NCI-H2196 treated with DMSO at 0.1 percent for 48 hours (cell line): ENCODE measurements around the gene ENTPD3.

Source experiments
- DNase-seq: peaks from one replicate; lab custom pipeline; 2025; ENCODE audit not compliant: unreplicated experiment; lab: John Stamatoyannopoulos, UW

Gene ENTPD3

GRCh38 chr3:40387001-40387894 lies at the start of gene ENTPD3:
TSS of gene ENTPD3 (plus strand) at chr3:40387184. CDS start at chr3:40388058, 874 bp downstream.
- DNase-seq = no peak

DNA sequence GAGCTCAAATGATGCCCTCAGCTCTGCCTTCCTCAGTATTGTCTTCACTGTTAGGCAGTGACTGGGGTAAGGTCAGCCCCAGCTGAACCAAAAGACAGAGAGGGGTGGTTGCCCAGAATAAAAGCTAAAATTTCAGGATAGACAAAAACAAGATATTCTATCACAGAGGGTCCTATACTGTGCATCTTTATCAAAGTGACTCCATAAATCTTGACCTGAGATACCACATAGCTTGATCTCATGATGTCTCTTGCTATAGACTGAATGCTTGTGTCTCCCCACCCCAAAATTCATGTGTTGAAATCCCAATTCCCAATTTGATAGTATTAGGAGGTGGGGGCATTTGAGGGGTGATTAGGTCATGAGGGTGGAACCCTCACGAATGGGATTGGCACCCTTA lies 47.1 kb upstream of the ENTPD3 start:
- DNase-seq = no peak

GRCh38 chr3:40340541-40341170 lies 46.3 kb upstream of the ENTPD3 start:
- no peak for DNase-seq

- DNase-seq = no peak
Observed at GRCh38 chr3:40341671-40342070, 45.3 kb upstream of the ENTPD3 start.

DNA sequence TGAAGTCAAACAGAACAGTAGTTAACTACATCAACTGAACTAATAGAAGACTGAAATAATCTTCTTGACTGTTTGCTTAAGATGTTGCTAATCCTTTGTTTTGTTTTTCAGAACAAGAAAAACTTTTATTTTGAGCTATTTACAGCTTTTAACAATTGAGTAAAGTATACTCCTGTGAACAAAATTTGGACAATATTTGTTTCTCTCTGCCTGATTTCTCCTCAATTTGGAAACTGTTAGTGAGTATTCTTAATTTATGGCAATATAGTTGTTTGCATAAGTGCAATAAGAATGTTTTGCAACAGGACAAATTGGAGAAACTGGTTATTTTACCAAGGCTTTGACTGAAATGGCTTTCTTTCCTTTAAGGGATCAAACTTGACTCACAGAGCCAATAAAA lies 36.5 kb upstream of the ENTPD3 start:
- DNase-seq = no peak

- DNase-seq = no peak
Observed at GRCh38 chr3:40355410-40355809, 31.6 kb upstream of the ENTPD3 start.

DNA sequence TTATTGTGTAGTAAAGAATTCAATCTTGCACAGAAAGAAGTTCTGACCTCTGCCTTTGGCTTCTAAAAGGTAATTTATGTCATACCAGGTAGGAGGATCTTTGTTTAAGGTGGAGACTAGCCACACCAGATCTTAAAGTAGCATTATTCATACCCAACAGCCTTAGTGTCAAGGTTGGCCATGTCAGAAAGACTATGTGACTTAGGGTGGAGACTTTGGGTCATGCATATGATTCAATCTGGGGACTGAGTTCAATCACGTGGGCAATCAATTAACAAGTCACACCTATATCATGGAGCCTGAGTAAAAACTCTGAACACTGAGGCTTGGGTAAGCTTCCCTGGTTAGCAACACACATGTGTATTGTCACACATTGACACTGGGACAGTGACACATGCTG lies 28.5 kb upstream of the ENTPD3 start:
- DNase-seq = no peak

- no peak for DNase-seq
Observed at GRCh38 chr3:40363674-40364073, 23.3 kb upstream of the ENTPD3 start.

DNA sequence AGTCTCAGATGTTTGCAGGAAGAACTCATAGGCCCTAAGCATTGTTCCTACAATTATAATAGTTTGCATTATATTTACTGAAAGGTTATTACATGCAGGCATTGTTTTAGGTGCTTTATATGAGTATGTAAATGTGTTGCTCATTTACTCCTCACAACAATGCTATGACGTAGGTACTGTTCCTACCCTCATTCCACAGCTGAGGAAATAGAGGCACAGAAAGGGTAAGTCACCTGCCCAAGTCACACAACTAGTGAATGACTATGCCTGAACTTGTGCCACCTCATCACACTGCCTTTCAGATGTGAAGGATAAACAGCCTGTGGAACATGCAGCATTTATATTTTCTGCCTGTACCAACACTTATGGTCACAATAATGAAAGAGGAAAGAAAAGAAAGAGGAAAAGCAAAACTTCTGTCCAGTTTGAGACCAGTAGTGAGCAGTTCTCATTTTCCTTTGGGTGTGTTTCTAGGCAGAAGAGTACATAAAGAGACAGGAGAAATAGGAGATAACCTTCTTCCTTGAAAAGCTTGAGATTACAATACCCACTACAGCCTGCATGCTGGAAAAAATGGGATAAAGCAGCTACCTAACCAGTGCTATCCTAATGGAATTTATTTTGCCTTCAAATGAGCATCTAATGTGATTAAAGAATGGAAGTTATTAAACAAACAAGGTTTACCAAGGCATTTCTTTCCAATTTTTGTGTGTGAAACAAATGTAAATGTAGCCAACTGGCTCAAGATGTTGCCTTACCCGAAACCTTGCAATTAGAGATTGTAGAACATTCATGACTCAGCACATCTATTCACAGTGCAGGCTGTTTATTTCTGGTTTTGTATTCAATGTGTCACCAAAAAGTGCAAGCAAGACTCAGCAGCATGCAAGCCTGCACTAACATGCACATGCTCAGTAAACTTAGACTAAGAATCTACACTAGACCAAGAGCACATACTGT lies 20.5 kb upstream of the ENTPD3 start:
- DNase-seq = no peak

GRCh38 chr3:40369716-40370115 lies 17.3 kb upstream of the ENTPD3 start:
- no peak for DNase-seq

DNA sequence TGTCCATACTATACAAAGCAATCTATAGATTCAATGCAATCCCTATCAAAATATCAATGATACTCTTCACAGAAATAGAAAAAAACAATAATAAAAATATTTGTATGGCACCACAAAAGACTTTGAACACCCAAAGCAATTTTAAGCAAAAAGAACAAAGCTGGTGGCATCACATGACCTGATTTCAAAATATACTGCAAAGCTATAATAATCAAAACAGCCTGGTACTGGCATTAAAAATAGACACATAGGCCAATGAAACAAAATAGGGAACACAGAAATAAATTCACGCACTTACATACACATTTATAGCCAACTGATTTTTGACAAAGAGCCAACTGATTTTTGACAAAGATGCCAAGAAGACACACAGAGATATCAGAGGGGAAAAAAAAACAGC lies 9.2 kb upstream of the ENTPD3 start:
- DNase-seq = no peak

DNA sequence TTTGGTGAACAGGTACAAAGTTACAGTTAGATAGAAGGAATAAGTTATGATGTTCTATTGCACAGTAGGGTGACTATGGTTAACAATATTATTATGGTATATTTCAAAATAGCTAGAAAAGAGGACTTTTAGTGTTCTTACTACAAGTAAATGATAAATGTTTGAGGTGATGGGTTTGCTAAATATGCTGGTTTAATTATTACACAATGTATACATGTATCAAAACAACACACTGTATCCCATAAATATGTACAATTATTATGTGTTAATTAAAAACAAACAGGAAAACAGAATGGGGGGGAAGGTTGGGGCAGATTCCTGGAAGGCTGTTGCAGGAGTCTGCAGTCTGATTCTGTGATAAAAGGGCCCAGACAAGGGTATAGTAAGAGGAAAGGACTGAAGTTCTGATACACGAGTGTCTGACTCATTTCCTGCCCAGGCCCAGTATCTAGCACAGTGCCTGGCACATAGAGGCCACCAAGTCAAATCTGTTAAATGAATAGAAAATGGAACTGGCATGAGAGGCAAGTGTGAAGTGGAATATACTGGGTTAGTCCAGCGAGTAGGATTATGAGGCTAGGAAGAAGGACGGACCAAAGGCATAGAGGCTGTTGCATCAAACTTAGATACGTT lies 7.2 kb upstream of the ENTPD3 start:
- no peak for DNase-seq

DNA sequence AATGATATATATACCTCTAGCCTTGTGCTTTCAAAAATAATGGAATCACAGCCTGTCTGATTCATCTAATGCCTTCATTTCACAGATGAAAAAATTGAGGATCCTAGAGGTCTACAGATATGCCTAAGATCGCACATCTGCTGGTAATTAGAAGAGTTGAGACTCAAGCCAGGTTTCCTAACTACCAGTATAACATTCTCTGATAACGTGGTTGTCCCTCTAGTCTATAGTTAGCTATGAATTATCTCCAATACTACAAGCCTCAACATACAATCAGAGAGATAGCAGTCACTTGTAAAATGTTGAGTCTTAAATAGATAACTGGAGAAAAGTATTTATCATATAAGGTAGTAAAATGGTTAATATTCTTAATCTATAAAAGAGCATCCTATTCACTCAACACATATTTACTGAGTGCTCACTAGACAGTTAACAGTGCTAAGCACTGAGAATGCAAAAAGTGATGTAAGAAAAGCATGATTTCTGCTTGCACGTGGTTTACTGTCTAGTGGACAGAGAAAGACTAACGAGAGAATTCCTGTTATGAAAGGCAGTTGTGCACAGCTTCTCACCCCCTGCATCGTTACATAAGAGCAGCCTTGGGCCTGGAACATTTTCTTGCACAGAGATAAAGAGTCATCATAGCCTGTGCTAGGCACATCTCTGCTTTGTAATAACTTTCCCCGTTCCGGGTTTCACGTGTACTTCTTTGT lies 4.9 kb upstream of the ENTPD3 start:
- DNase-seq = no peak

DNA sequence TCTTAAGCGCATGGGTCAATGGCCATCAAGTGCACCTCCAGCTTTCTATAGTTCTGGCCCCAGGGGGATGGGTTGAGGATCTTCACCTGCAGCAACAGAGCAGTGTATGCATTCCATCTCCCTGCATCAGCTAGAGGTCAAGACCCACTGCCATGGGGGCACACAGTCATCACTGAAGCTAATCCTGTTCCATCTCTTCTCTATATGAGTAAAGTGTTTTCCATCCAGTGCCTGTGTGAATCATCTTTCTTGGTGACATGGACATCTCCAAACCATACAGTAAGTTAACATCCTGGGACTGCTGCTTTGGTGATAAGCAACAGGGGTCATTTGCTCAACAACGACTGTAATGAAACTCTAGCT lies 4.4 kb upstream of the ENTPD3 start:
- no peak for DNase-seq

DNA sequence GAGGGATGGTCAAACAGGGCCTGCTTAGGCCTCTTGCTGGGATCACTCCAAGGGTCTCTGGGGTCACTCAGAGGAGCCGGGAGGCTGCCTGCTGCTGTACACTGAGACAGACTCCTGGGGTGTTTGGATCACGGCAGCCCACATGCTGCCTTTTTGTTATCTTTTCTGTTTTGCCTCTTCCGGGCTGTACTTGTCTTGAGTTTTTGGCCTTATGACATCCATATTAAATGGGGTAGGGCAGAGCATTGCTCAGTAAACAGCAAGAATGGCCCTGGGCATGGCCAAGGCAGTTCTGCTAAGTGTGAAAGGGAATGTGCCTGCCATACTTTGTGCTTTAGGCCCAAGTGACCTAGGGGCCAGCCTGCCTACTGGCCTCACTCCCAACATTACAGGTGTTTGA lies 771 bp upstream of the ENTPD3 start:
- DNase-seq = no peak

- no peak for DNase-seq
Observed at GRCh38 chr3:40387895-40388254, 891 bp downstream of the ENTPD3 start.

- DNase-seq = no peak
Observed at GRCh38 chr3:40396406-40396805, 9.4 kb downstream of the ENTPD3 start.

- no peak for DNase-seq
Observed at GRCh38 chr3:40397129-40397528, 10.1 kb downstream of the ENTPD3 start.

DNA sequence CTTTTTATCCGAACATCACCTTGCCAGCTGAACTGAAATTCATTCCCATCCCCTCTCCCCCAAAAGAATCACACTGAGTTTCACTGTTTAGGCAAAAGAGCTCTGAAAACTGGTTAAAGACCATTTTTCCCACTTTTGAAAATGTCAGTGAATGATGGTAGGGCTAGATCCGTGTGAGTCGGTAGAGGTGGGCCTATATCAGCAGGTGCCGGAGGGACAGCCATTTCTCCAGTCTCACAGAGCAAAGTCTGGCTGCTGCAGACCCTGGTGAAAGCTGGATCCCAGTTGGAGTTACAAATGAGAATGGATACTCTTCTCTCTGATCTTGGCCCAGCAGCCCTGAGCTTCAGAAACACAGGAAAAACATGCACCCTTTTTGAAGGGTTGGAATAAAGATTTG lies 10.9 kb downstream of the ENTPD3 start:
- DNase-seq = no peak

DNA sequence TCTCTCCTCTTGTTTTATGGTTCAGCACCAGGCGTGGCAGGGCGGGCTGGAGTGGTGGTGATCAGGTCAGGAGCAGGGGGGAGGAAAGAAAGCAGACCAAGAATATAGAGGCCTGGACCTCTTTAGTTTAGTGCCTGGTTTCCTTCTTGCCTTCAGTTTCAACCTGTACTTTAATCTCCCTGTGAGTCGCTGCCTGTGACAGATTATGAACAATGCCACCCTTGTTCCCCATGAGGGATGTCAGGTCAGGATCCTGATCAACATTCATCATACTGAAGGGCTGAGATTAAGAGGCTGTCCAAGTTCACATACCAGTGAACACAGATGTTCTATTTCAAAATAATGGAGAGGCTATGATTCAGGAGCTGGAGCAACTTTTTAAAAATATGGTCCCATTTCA lies 11.4 kb downstream of the ENTPD3 start:
- DNase-seq = no peak
